Measurements from ENCODE around the gene ADGRD2. TPM values are rescaled to one million over a fixed set of nuclear protein-coding genes. Genes with fewer than 3 reads are reported as not detected.

ADGRD2 gene
- total RNA-seq, 4 donors from 2014 or later = 0.20 to 0.49 (median 0.36) TPM; not detected in 1

DNA sequence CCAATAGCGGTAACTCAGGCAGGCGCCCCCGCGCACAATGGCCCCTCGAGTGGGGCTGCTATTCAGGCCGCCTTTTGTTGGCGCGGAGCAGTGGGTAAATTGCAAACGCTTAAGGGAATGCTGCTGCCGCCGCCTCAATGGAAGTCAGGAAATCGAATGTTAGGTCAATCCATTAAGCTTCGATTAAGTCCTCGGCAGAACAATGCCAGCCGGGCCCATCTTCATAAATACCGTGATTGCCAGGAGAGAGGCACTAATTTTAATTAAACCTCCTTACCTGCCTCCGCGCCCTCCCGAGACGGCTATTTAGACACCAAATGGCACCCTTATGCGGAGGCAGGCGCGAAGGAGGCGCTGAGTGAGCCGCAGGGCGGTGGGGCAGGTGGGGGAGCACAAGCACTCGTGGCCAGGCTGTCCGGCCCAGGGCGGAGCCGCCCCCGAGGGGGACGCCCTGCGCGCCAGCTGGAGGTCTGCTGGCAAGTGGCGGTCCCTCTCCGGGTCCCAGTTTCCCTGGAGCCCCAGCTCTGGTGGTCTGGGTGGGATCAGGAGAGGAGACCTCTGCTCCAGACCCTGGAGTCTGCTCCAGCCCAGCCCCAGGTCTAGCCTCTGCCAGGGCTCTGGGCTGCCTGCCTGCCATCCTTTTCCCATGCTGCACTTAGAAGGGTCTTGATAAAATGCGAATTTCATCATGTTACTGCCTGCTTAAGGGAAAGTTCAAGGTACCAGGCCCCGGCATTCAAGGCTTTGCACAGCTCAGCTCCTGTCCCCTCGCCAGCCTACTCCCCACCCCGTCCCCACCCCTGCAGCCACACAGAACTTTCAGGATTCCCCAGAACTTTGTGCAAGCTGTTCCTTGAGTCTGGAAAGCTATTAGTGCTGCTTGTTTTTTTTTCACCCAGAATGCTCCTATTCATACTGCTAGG lies 37.3 kb downstream of the ADGRD2 start:
- whole genome bisulfite sequencing, 2 donors = 50 to 54% methylated on average over 39 to 40 of the region's 40 CpGs

GRCh38 chr9:124488641-124489210 lies 38.5 kb downstream of the ADGRD2 start:
- intact Hi-C loops (cut with DNase I; ENCODE audit: low total_unique reads) = no loop called here
- TF ChIP-seq, protein P1, sequence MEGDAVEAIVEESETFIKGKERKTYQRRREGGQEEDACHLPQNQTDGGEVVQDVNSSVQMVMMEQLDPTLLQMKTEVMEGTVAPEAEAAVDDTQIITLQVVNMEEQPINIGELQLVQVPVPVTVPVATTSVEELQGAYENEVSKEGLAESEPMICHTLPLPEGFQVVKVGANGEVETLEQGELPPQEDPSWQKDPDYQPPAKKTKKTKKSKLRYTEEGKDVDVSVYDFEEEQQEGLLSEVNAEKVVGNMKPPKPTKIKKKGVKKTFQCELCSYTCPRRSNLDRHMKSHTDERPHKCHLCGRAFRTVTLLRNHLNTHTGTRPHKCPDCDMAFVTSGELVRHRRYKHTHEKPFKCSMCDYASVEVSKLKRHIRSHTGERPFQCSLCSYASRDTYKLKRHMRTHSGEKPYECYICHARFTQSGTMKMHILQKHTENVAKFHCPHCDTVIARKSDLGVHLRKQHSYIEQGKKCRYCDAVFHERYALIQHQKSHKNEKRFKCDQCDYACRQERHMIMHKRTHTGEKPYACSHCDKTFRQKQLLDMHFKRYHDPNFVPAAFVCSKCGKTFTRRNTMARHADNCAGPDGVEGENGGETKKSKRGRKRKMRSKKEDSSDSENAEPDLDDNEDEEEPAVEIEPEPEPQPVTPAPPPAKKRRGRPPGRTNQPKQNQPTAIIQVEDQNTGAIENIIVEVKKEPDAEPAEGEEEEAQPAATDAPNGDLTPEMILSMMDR (IDR thresholded peaks at IDR 0.05) = no peak
- 90 to 94% methylated on average over 6 to 8 of the region's 8 CpGs for WGBS, 2 donors
- H3K4me3 ChIP-seq (ENCODE audit: low read depth, poor library complexity, severe bottlenecking) = no peak overlapping the region
- DNase-seq (ENCODE audit: low spot score in 2 of 2) = no peak

More for the DNA sequence above, 37.3 kb downstream of the ADGRD2 start:
- no peak for DNase-seq (ENCODE audit: low spot score in 2 of 2)
- intact Hi-C loops (cut with DNase I; ENCODE audit: low total_unique reads) = no loop called here
- TF ChIP-seq, protein P1 (IDR thresholded peaks at IDR 0.05) = no peak
- TF ChIP-seq POLR2A (IDR thresholded peaks at IDR 0.05) = no peak
- no peak overlapping the region for H3K4me3 ChIP-seq (ENCODE audit: low read depth, poor library complexity, severe bottlenecking)

- TF ChIP-seq POLR2A (IDR thresholded peaks at IDR 0.05) = no peak
- TF ChIP-seq, protein P1 (IDR thresholded peaks at IDR 0.05) = no peak
- WGBS, 2 donors = 48 to 57% methylated on average over 13 of the region's 13 CpGs
Measured at GRCh38 chr9:124489222-124489621, 39.0 kb downstream of the ADGRD2 start.

DNA sequence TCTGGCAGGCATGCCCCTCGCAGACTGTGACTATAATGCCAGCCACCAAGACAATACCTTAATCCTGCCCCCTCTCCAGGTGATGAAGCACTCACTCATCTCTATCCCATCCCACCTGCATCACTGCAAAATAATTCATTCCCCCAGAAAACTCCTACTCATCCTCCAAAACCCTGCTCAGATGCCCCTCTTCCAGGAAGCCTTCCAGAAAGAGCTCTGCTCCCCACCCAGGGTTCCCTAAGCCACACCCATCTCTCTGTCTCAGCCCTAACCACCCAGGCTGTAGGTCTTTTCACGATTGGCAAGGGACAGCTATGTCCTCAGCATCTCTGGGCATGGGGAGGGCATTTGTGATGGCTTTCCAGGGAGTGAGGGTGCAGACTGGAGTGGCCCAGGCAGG lies 39.8 kb downstream of the ADGRD2 start:
- TF ChIP-seq, protein P1 (IDR thresholded peaks at IDR 0.05) = no peak
- TF ChIP-seq POLR2A (IDR thresholded peaks at IDR 0.05) = no peak

More at GRCh38 chr9:124489222-124489621, 39.0 kb downstream of the ADGRD2 start:
- H3K4me3 ChIP-seq (ENCODE audit: low read depth, poor library complexity, severe bottlenecking) = no peak overlapping the region
- DNase-seq (ENCODE audit: low spot score in 2 of 2) = no peak
- intact Hi-C loops (cut with DNase I; ENCODE audit: low total_unique reads) = no loop called here

DNA sequence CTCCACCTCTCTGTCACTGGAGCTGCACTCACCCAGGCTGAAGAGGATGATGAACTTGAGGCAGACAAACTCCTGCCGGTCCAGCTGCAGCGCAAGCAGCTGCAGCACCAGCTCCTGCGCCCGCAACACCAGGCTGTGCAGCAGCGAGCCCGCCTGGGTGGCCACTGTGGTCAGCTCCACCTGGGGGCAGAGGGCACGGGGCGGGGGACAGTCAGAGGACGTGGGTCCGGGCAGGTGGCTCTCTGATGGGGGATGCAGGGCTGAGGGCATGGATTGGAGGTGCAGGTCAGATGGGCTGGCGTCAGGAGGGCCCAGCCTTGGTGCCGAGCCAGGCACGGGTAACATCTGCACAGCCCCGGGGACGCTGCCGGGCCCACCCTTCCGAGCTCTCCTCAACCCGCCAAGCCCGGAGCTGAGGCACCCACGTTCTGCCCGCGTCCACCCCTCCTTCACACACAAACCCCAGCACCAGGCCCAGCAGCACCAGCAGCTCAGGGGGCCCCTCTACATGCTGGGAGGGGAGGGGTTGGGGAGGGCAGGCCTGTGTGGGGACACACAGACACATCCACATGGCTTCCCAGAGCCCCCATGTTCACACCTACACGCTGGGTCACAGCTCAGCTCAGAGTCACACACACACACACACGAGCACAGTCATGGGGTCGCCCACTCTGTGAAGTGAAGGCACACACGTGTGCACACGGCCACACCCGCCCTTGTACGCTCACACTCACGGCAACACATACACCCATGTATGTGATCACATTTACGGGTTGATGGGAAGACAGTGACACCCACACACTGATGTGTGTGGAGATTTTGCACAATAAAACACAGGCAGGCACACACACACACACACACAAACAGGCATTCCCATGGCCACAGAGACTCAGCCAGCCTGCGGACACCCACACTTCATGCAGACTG lies 41.1 kb downstream of the ADGRD2 start:
- TF ChIP-seq POLR2A (IDR thresholded peaks at IDR 0.05) = no peak
- TF ChIP-seq, protein P1 (IDR thresholded peaks at IDR 0.05) = no peak
- intact Hi-C loops (cut with DNase I; ENCODE audit: low total_unique reads) = no loop called here
- no peak for DNase-seq (ENCODE audit: low spot score in 2 of 2)
- H3K4me3 ChIP-seq (ENCODE audit: low read depth, poor library complexity, severe bottlenecking) = no peak overlapping the region
- 75 to 79% methylated on average over 25 to 31 of the region's 32 CpGs for whole genome bisulfite sequencing, 2 donors

More for the DNA sequence above, 39.8 kb downstream of the ADGRD2 start:
- WGBS, 2 donors = 80 to 87% methylated on average over 2 of the region's 2 CpGs
- no peak for DNase-seq (ENCODE audit: low spot score in 2 of 2)
- intact Hi-C loops (cut with DNase I; ENCODE audit: low total_unique reads) = no loop called here
- H3K4me3 ChIP-seq (ENCODE audit: low read depth, poor library complexity, severe bottlenecking) = no peak overlapping the region

All from lower leg skin (tissue), 4 donors.